ENCODE results near the gene PGM5. TPM values are rescaled to one million over a fixed set of nuclear protein-coding genes. Genes with fewer than 3 reads are reported as not detected.

The PGM5 gene
- total RNA-seq, 2 donors from 2014 or later: 0.16 to 0.40 TPM

GRCh38 chr9:68515326-68516017 is 159.1 kb downstream of the PGM5 start:
- Mint-ChIP-seq H3K27ac (no peak overlapping the region), H3K36me3 (ENCODE audit: low read depth) (no peaks in the 10 kb centered on the region), H3K27me3 (peaks cover 13% of the 10 kb centered on the region), H3K4me3 (no peak overlapping the region), H3K4me1 (no peaks in the 10 kb centered on the region)
- ATAC-seq (no peak), DNase-seq (no peak)
- H3K9me3 ChIP-seq (ENCODE audit: control insufficient read depth, low read length, poor library complexity, severe bottlenecking): no peaks in the 10 kb centered on the region

GRCh38 chr9:68522131-68522530 is 165.7 kb downstream of the PGM5 start:
- Mint-ChIP-seq H3K27me3 (peaks cover 18% of the 10 kb centered on the region), H3K27ac (no peak overlapping the region), H3K36me3 (ENCODE audit: low read depth) (no peaks in the 10 kb centered on the region), H3K4me3 (no peak overlapping the region), H3K4me1 (no peaks in the 10 kb centered on the region)
- DNase-seq: no peak
- no peak for ATAC-seq
- no peaks in the 10 kb centered on the region for H3K9me3 ChIP-seq (ENCODE audit: control insufficient read depth, low read length, poor library complexity, severe bottlenecking)

DNA sequence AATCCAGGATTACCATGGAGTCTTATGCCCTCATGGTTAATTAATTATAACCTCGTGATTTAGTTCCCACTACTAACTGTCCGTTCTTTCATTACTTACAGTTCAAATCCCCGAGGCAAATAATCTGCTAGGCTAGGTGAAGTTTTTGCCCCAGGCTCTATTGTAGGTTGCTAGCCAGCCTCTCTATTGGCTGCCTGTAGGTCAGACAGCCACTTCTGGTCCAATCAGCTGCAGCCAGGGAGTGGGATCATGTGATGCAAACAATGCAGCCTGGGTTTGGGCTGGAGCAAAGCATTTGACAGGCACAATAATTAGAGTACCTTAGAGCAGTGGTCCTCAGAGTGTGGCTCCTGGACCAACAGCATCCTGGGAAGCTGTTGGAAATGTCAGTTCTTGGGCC is 166.5 kb downstream of the PGM5 start:
- H3K27me3 Mint-ChIP-seq: peaks cover 25% of the 10 kb centered on the region
- DNase-seq: no peak

GRCh38 chr9:68523367-68523936 is 167.0 kb downstream of the PGM5 start:
- H3K9me3 ChIP-seq (ENCODE audit: control insufficient read depth, low read length, poor library complexity, severe bottlenecking): no peaks in the 10 kb centered on the region
- Mint-ChIP-seq H3K27ac (no peak overlapping the region), H3K27me3 (peaks cover 26% of the 10 kb centered on the region), H3K36me3 (ENCODE audit: low read depth) (no peaks in the 10 kb centered on the region), H3K4me3 (no peak overlapping the region), H3K4me1 (no peaks in the 10 kb centered on the region)
- no peak for ATAC-seq
- no peak for DNase-seq

More for the DNA sequence above, 166.5 kb downstream of the PGM5 start:
- no peak overlapping the region for H3K27ac Mint-ChIP-seq
- no peaks in the 10 kb centered on the region for H3K36me3 Mint-ChIP-seq (ENCODE audit: low read depth)
- no peak overlapping the region for H3K4me3 Mint-ChIP-seq
- ATAC-seq: no peak
- H3K9me3 ChIP-seq (ENCODE audit: control insufficient read depth, low read length, poor library complexity, severe bottlenecking): no peaks in the 10 kb centered on the region
- no peaks in the 10 kb centered on the region for H3K4me1 Mint-ChIP-seq

- H3K9me3 ChIP-seq (ENCODE audit: control insufficient read depth, low read length, poor library complexity, severe bottlenecking): no peaks in the 10 kb centered on the region
- no peak for DNase-seq
- no peak overlapping the region for H3K4me3 Mint-ChIP-seq
- peaks cover 14% of the 10 kb centered on the region for H3K27me3 Mint-ChIP-seq
- no peak for ATAC-seq
- no peaks in the 10 kb centered on the region for H3K4me1 Mint-ChIP-seq
- H3K27ac Mint-ChIP-seq: no peak overlapping the region
- no peaks in the 10 kb centered on the region for H3K36me3 Mint-ChIP-seq (ENCODE audit: low read depth)
Measured at GRCh38 chr9:68530618-68531017, 174.2 kb downstream of the PGM5 start.

GRCh38 chr9:68532131-68532530 is 175.7 kb downstream of the PGM5 start:
- H3K36me3 Mint-ChIP-seq (ENCODE audit: low read depth): no peaks in the 10 kb centered on the region
- H3K27ac Mint-ChIP-seq: no peak overlapping the region
- no peaks in the 10 kb centered on the region for H3K4me1 Mint-ChIP-seq
- DNase-seq (no peak), ATAC-seq (no peak)
- no peaks in the 10 kb centered on the region for H3K9me3 ChIP-seq (ENCODE audit: control insufficient read depth, low read length, poor library complexity, severe bottlenecking)
- H3K4me3 Mint-ChIP-seq: no peak overlapping the region
- H3K27me3 Mint-ChIP-seq: peaks cover 8% of the 10 kb centered on the region

DNA sequence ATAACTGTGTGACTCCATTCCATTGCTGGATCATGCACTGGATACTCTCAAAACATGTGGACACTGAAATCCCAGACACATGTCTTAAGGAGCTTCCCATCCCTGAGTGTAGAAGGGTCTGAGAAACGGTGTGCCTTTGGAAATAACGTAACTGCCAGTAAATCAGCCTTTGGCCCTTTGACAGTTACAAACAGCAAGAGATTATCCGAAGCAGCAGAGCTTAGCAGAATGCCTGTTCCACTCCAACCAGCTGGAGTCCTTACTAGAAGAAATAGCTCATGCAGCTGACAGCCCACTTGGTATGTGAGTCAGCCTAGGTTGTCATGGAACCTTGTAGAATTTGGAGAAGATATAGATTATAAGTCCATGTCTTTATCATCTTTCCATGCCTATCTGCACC is 177.3 kb downstream of the PGM5 start:
- no peak overlapping the region for H3K4me3 Mint-ChIP-seq
- H3K9me3 ChIP-seq (ENCODE audit: control insufficient read depth, low read length, poor library complexity, severe bottlenecking): no peaks in the 10 kb centered on the region
- H3K4me1 Mint-ChIP-seq: no peaks in the 10 kb centered on the region
- DNase-seq: no peak
- H3K27me3 Mint-ChIP-seq: peaks cover 10% of the 10 kb centered on the region
- no peak for ATAC-seq
- H3K36me3 Mint-ChIP-seq (ENCODE audit: low read depth): no peaks in the 10 kb centered on the region
- no peak overlapping the region for H3K27ac Mint-ChIP-seq

DNA sequence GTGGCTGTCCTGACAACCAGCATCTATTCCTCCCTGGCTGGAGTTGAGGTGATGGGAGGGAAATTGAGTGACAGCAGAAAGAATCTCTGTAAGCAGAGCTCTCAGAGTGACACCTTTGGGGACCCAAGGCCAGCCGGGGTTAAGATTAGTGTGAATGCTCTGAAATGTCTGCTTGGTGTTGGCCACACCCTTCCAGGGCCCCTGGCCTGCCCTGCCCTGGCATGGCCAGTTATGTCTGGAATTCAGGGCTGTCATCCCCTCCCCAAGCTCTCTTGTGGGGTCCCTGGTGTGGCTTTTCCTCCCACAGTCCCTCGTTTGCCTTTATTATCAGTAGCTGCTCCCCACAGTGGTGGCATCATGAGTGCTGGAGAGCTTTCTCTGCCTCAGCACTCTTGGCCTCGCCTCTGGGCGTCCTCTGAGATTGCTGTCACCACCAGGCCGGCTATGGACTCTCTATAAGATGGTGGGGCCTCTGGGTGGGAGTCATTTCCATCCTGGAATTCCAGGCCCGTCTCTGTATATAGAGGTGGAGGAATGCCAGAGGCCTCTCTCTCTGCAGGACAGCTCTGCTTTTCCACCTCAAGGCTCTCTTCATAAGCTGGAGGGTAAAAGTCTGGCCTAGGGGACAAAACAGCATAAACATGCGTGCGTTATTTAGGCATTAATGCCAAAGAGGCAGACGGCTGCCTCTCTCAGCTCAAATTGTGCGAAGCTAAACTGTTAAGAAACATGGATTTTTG is 180.6 kb downstream of the PGM5 start:
- H3K9me3 ChIP-seq (ENCODE audit: control insufficient read depth, low read length, poor library complexity, severe bottlenecking): no peaks in the 10 kb centered on the region
- Mint-ChIP-seq H3K27me3 (peaks cover 32% of the 10 kb centered on the region), H3K4me3 (no peak overlapping the region), H3K36me3 (ENCODE audit: low read depth) (no peaks in the 10 kb centered on the region), H3K27ac (no peak overlapping the region), H3K4me1 (no peaks in the 10 kb centered on the region)
- ATAC-seq (no peak), DNase-seq (no peak)

DNA sequence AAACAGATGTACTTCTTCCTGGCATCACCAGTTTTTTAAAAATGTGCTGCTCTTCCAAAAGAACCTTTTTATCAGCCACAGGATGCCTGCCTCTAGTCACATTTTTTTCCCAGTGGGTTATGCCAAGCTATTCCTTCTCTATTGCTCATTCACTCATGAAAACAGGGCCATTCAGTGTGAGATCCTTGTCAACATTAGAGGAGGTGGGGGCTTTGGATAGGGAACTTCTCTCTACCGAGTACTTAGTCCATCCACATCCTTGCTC is 181.1 kb downstream of the PGM5 start:
- H3K4me1 Mint-ChIP-seq: no peaks in the 10 kb centered on the region
- DNase-seq (no peak), ATAC-seq (no peak)
- H3K27me3 Mint-ChIP-seq: peaks cover 35% of the 10 kb centered on the region
- no peak overlapping the region for H3K4me3 Mint-ChIP-seq
- no peaks in the 10 kb centered on the region for H3K36me3 Mint-ChIP-seq (ENCODE audit: low read depth)
- H3K27ac Mint-ChIP-seq: no peak overlapping the region
- H3K9me3 ChIP-seq (ENCODE audit: control insufficient read depth, low read length, poor library complexity, severe bottlenecking): no peaks in the 10 kb centered on the region

GRCh38 chr9:68538200-68538599 is 181.8 kb downstream of the PGM5 start:
- DNase-seq: no peak
- no peak overlapping the region for H3K4me3 Mint-ChIP-seq
- H3K9me3 ChIP-seq (ENCODE audit: control insufficient read depth, low read length, poor library complexity, severe bottlenecking): no peaks in the 10 kb centered on the region
- peaks cover 35% of the 10 kb centered on the region for H3K27me3 Mint-ChIP-seq
- ATAC-seq: no peak
- H3K36me3 Mint-ChIP-seq (ENCODE audit: low read depth): no peaks in the 10 kb centered on the region
- no peaks in the 10 kb centered on the region for H3K4me1 Mint-ChIP-seq
- no peak overlapping the region for H3K27ac Mint-ChIP-seq

DNA sequence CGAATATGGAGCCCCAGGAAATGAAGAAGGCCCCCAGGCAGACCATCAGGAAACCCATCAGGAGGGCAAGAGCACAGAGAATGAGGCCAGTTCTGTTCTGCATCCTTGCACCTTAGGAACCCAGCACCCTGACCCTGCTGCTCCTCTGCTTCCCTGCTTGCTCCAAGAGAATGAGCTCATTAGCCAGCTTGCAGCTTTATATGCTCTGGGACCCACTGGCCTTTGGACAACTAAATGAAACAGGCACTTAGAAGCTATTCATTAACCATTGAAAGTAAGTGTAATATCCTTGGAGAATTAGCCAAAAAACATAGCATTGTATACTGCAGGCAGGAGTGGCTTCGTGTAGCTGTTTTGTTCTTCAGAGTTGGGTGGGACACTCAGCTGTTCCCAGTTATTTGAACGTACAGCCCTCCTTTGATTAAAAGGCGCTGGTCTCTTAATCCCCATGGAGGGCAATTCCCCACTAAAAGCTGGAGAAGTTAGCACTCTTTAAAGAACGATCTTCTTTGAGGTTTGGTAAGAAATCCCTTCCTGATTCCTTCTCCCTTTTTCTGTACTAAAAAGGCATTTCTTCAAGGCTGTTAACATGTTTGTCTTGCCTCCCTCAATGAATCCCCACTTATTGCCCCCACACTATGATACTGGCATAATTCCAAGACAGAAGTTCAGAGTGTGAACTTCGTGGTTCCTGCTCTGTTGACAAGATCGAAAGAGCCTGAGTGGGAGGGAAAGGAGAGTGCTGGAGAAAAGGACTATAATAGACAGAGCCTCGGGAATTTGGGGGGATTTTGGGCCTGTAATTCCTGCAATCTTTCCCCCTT is 184.5 kb downstream of the PGM5 start, which contains the start of gene TMEM252:
Gene TMEM252 (minus strand): TSS at position 172 of the 824 bp plus-strand sequence. CDS start 69 bp downstream, at position 103.
- Mint-ChIP-seq H3K4me3 (no peak within 1 kb of the TSS), H3K27ac (no peak within 1 kb of the TSS), H3K4me1 (no peaks in the 10 kb centered on the region), H3K36me3 (ENCODE audit: low read depth) (no peaks in the 10 kb centered on the region), H3K27me3 (peaks cover 39% of the 10 kb centered on the region)
- no peaks in the 10 kb centered on the region for H3K9me3 ChIP-seq (ENCODE audit: control insufficient read depth, low read length, poor library complexity, severe bottlenecking)
- ATAC-seq: no peak
- no peak for DNase-seq

GRCh38 chr9:68541568-68541967 is 185.2 kb downstream of the PGM5 start:
- H3K36me3 Mint-ChIP-seq (ENCODE audit: low read depth): no peaks in the 10 kb centered on the region

DNA sequence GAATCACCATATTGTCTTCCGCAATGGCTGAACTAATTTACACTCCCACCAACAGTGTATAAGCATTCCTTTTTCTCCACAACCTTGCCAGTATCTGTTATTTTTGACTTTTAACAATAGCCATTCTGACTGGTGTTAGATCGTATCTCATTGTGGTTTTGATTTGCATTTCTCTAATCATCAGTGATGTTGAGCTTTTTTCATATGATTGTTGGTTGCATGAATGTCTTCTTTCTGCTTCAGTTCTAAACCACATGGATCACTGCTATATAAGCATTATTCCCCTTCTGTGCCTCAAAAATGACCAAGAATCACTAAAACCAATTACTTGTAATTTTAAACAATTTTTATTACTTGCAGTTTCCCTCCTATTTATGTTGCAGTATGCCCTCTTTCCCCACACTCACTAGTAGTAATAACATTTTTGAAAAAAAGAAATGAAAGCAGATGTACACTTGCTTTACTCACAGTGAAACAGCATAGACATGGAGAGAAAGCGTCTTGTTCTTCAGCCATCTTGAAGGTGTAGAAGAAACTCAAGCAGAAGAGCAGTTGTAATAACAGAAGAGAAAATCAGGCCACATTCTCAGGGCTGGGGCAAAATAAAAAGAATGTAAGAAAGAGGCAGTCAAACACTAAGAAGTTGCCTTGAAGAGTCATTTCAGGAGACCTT is 188.8 kb downstream of the PGM5 start:
- DNase-seq: no peak
- no peaks in the 10 kb centered on the region for H3K4me1 Mint-ChIP-seq
- ATAC-seq: no peak
- no peak overlapping the region for H3K4me3 Mint-ChIP-seq
- H3K27ac Mint-ChIP-seq: no peak overlapping the region
- no peaks in the 10 kb centered on the region for H3K9me3 ChIP-seq (ENCODE audit: control insufficient read depth, low read length, poor library complexity, severe bottlenecking)
- H3K27me3 Mint-ChIP-seq: peaks cover 35% of the 10 kb centered on the region
- H3K36me3 Mint-ChIP-seq (ENCODE audit: low read depth): no peaks in the 10 kb centered on the region

More at GRCh38 chr9:68541568-68541967, 185.2 kb downstream of the PGM5 start:
- H3K27ac Mint-ChIP-seq: no peak overlapping the region
- no peaks in the 10 kb centered on the region for H3K9me3 ChIP-seq (ENCODE audit: control insufficient read depth, low read length, poor library complexity, severe bottlenecking)
- no peak overlapping the region for H3K4me3 Mint-ChIP-seq
- DNase-seq (no peak), ATAC-seq (no peak)
- peaks cover 39% of the 10 kb centered on the region for H3K27me3 Mint-ChIP-seq
- H3K4me1 Mint-ChIP-seq: no peaks in the 10 kb centered on the region

All from T-helper 17 cell (primary cell).